Cortex of kidney (tissue), 1 donor: ENCODE results near the gene RNF34.

ENCODE experiments used
- DNase-seq: peaks from one replicate; lab custom pipeline; 2025; lab: John Stamatoyannopoulos, UW

Gene RNF34

GRCh38 chr12:121439715-121440114 lies 39.8 kb downstream of the RNF34 start:
- no peak for DNase-seq

- DNase-seq = no peak
Observed at GRCh38 chr12:121440768-121441167, 40.9 kb downstream of the RNF34 start.

GRCh38 chr12:121441555-121441954 lies 41.6 kb downstream of the RNF34 start:
- DNase-seq = no peak

- DNase-seq = no peak
Observed at GRCh38 chr12:121442028-121442948, 42.4 kb downstream of the RNF34 start.

- DNase-seq = no peak
Observed at GRCh38 chr12:121443193-121443870, 43.4 kb downstream of the RNF34 start.

- DNase-seq = no peak
Observed at GRCh38 chr12:121443911-121444841, 44.3 kb downstream of the RNF34 start.

GRCh38 chr12:121444842-121445202 lies 44.9 kb downstream of the RNF34 start:
- DNase-seq = no peak

GRCh38 chr12:121446750-121447149 lies 46.8 kb downstream of the RNF34 start:
- no peak for DNase-seq

GRCh38 chr12:121448771-121449315 lies 48.9 kb downstream of the RNF34 start:
- DNase-seq = no peak

- no peak for DNase-seq
Observed at GRCh38 chr12:121451961-121452339, 52.0 kb downstream of the RNF34 start.

- DNase-seq = no peak
Observed at GRCh38 chr12:121452340-121452984, 52.5 kb downstream of the RNF34 start.

GRCh38 chr12:121452985-121453360 lies 53.1 kb downstream of the RNF34 start:
- DNase-seq = no peak

GRCh38 chr12:121453629-121454028 lies 53.7 kb downstream of the RNF34 start:
- no peak for DNase-seq

- DNase-seq = no peak
Observed at GRCh38 chr12:121454921-121455320, 55.0 kb downstream of the RNF34 start.

GRCh38 chr12:121455766-121456420 lies 56.0 kb downstream of the RNF34 start:
- DNase-seq = no peak

- DNase-seq = no peak
Observed at GRCh38 chr12:121456551-121456950, 56.6 kb downstream of the RNF34 start.

GRCh38 chr12:121461048-121461447 lies 61.1 kb downstream of the RNF34 start:
- DNase-seq = no peak

GRCh38 chr12:121464331-121464730 lies 64.4 kb downstream of the RNF34 start:
- DNase-seq = no peak

- no peak for DNase-seq
Observed at GRCh38 chr12:121465921-121466793, 66.2 kb downstream of the RNF34 start.
